HepG2 (cell line): ENCODE measurements around the gene NKAIN2. TPM values are rescaled to one million over a fixed set of nuclear protein-coding genes. Genes with fewer than 3 reads are reported as not detected.

ENCODE experiments used
- ATAC-seq: fragments of 200-7000 bp; cut with Tn5 transposase; 3 replicates; pipeline ENCODE4 v1.9.1; 2020; ENCODE audit warnings: mild to moderate bottlenecking, moderate library complexity
- BruUV-seq: library from RNA; stranded (reverse); fragments of 400-500 nt; replicated peaks from 2 replicates; lab custom pipeline; 2021; lab: Mats Ljungman, UMichigan
- CTCF ChIA-PET: fragments of 300-600 bp; formaldehyde crosslinking; extraction: SDS; loops from one replicate; lab custom pipeline; 2021; ENCODE audit warnings: low total read pairs, inconsistent platforms, low intra/inter-chr PET ratio; lab: Yijun Ruan, JAX
- POLR2A ChIA-PET: fragments of 350-600 bp; sonication (Branson Sonifier 250); formaldehyde crosslinking; loops from one replicate; lab custom pipeline; 2020; ENCODE audit warnings: antibody characterized with exemption, inconsistent platforms; lab: Yijun Ruan, JAX
- DNase-seq: peaks from one replicate; pipeline ENCODE4 v3.0.0-alpha.2; 2015; ENCODE audit warnings: low spot score
- FAIRE-seq: peaks from 3 replicates; lab custom pipeline; 2011; peaks lifted over from hg19 to GRCh38; lab: Jason Lieb, UNC
- H2AFZ ChIP-seq: one replicate; pipeline ENCODE4 v1.6.1; 2011; ENCODE audit warnings: low read length, inconsistent platforms
- H3K27ac ChIP-seq: fragments of 300-600 bp; 3 replicates; pipeline ENCODE4 v1.8.0; 2011; ENCODE audit warnings: mixed run types, mild to moderate bottlenecking, mixed read lengths, low read length, inconsistent platforms; ENCODE audit not compliant: insufficient read depth; ENCODE audit errors: extremely low read length
- H3K27me3 ChIP-seq, 2 experiments: fragments of 200-600 bp in 1 of 2; 2 replicates in 1 of 2; 3 replicates in 1 of 2; pipeline versions ENCODE4 v1.6.0 to v1.8.0; 2011; ENCODE audit warnings: low read length in 2 of 2, mild to moderate bottlenecking in 2 of 2, moderate library complexity in 2 of 2, inconsistent platforms in 1 of 2; ENCODE audit not compliant: insufficient read depth in 2 of 2, control insufficient read depth in 1 of 2
- H3K36me3 ChIP-seq, 2 experiments: fragments of 200-600 bp in 1 of 2; replicated peaks in 1 of 2; 2 replicates in 1 of 2; 3 replicates in 1 of 2; pipeline versions ENCODE4 v1.5.1 to v1.8.0; 2011; ENCODE audit warnings: low read length in 2 of 2, inconsistent platforms in 1 of 2; ENCODE audit not compliant: insufficient read depth in 2 of 2, control insufficient read depth in 1 of 2
- H3K4me1 ChIP-seq: 2 replicates; pipeline ENCODE4 v1.5.1; 2012; ENCODE audit warnings: low read length, inconsistent platforms; ENCODE audit not compliant: insufficient read depth
- H3K4me2 ChIP-seq: 2 replicates; pipeline ENCODE4 v1.6.0; 2011; ENCODE audit warnings: low read depth, low read length, inconsistent platforms
- H3K4me3 ChIP-seq, 3 experiments: fragments of 200-600 bp in 1 of 3; sonication (generic), shearing (Covaris generic) in 1 of 3; replicated peaks in 1 of 3; 2 replicates each; pipeline ENCODE4 v1.5.1; 2011 to 2016; ENCODE audit warnings: low read length in 3 of 3, inconsistent platforms in 2 of 3, low read depth in 2 of 3, mild to moderate bottlenecking in 2 of 3, control low read depth in 1 of 3, mixed read lengths in 1 of 3; ENCODE audit not compliant: insufficient read depth in 1 of 3
- H3K79me2 ChIP-seq: one replicate; pipeline ENCODE4 v1.6.1; 2011; ENCODE audit warnings: low read length, inconsistent platforms; ENCODE audit not compliant: insufficient read depth
- H3K9ac ChIP-seq: 2 replicates; pipeline ENCODE4 v1.6.0; 2011; ENCODE audit warnings: mild to moderate bottlenecking, low read depth, low read length, inconsistent platforms; ENCODE audit not compliant: insufficient read depth
- H3K9me3 ChIP-seq: 2 replicates; pipeline ENCODE4 v1.5.1; 2012; ENCODE audit warnings: mild to moderate bottlenecking, low read length
- H4K20me1 ChIP-seq: 2 replicates; pipeline ENCODE4 v1.6.0; 2011; ENCODE audit warnings: inconsistent platforms, mild to moderate bottlenecking, low read length, moderate library complexity; ENCODE audit not compliant: insufficient read depth
- AHR ChIP-seq: IDR thresholded peaks from 2 replicates; pipeline ENCODE4 v1.6.1; 2018; ENCODE audit warnings: missing genetic modification reagents, missing compliant biosample characterization
- HHEX ChIP-seq: IDR thresholded peaks from 2 replicates; pipeline ENCODE4 v1.6.1; 2016; ENCODE audit warnings: control low read depth
- JUN ChIP-seq: sonication (generic); formaldehyde crosslinking; IDR thresholded peaks from 2 replicates; pipeline ENCODE4 v1.4.0; 2020; ENCODE audit warnings: mild to moderate bottlenecking, missing genetic modification reagents
- PHF5A ChIP-seq: IDR thresholded peaks from one replicate; pipeline ENCODE4 v1.6.1; 2018; ENCODE audit warnings: low read depth, missing genetic modification reagents; ENCODE audit not compliant: unreplicated experiment
- SALL2 ChIP-seq: sonication (generic); formaldehyde crosslinking; IDR thresholded peaks from 2 replicates; pipeline ENCODE4 v1.8.1; 2023; ENCODE audit warnings: mild to moderate bottlenecking, missing genetic modification reagents, inconsistent platforms
- ZNF549 ChIP-seq: sonication (generic); formaldehyde crosslinking; IDR thresholded peaks from 2 replicates; pipeline ENCODE4 v1.5.0; 2020; ENCODE audit warnings: missing genetic modification reagents
- WGBS: methylation state at CpG from one replicate; pipeline ENCODE4 v1.1.6; 2017; ENCODE audit warnings: low lambda C conversion rate; 5-methylcytosine and 5-hydroxymethylcytosine counted together
- in situ Hi-C: cut with HindIII; loops from 2 replicates; pipeline ENCODE4 v1.10.0; 2017; ENCODE audit warnings: low pct_unique_long_range_greater_than_20kb; ENCODE audit not compliant: extremely low pct_ligation_motif_present
- intact Hi-C: fragments of 100-400 bp; cut with micrococcal nuclease; formaldehyde crosslinking; loops from one replicate; pipeline ENCODE4 v1.10.0; 2022; ENCODE audit not compliant: unreplicated experiment
- polyA plus RNA-seq, 8 experiments: library from polyadenylated mRNA; depleted of rRNA in 3 of 8; stranded (reverse) in 7 of 8; unstranded in 1 of 8; fragments of >200 nt; fragmentation: Illumina TruSeq in 4 of 8; extraction: Trizol in 4 of 8; gene quantifications; 2 replicates each; pipeline versions ENCODE4 v1.2.1 to v1.2.3, GENCODE V29; 2011 to 2016; ENCODE audit warnings: low read depth in 4 of 8, missing spikeins in 1 of 8, mixed read lengths in 1 of 8; ENCODE audit not compliant: insufficient read depth in 1 of 8
- total RNA-seq, 5 experiments: library from RNA; depleted of rRNA; stranded (reverse); fragments of >200 nt; fragmentation: Illumina TruSeq; extraction: Trizol; gene quantifications; 2 replicates each; pipeline ENCODE4 v1.2.3, GENCODE V29; 2016; ENCODE audit warnings: low read depth in 1 of 5
- TF ChIP-seq, protein P1 (sequence below): sonication (generic); formaldehyde crosslinking; IDR thresholded peaks from 2 replicates; pipeline ENCODE4 v1.4.0; 2020; ENCODE audit warnings: mild to moderate bottlenecking, missing genetic modification reagents, borderline replicate concordance
- TF ChIP-seq, protein P2 (sequence below): sonication (generic); formaldehyde crosslinking; IDR thresholded peaks from 2 replicates; pipeline ENCODE4 v1.8.1; 2023; ENCODE audit warnings: mild to moderate bottlenecking, missing genetic modification reagents, borderline replicate concordance
- TF ChIP-seq, protein P3 (sequence below): sonication (generic); formaldehyde crosslinking; IDR thresholded peaks from 2 replicates; pipeline ENCODE4 v1.5.0; 2020; ENCODE audit warnings: missing genetic modification reagents
- TF ChIP-seq, protein P4 (sequence below): IDR thresholded peaks from 2 replicates; pipeline ENCODE4 v1.6.1; 2016; ENCODE audit warnings: missing biosample characterization, missing genetic modification reagents, low read depth
- TF ChIP-seq, protein P5 (sequence below): sonication (generic); formaldehyde crosslinking; IDR thresholded peaks from 2 replicates; pipeline ENCODE4 v1.9.0; 2021; ENCODE audit warnings: missing genetic modification reagents, mild to moderate bottlenecking, borderline replicate concordance

Gene NKAIN2
- total and polyA plus RNA-seq, 2 of the 13 experiments (the other 11 are each of a cell fraction or from before 2014, with no cell fraction given) = not detected

DNA sequence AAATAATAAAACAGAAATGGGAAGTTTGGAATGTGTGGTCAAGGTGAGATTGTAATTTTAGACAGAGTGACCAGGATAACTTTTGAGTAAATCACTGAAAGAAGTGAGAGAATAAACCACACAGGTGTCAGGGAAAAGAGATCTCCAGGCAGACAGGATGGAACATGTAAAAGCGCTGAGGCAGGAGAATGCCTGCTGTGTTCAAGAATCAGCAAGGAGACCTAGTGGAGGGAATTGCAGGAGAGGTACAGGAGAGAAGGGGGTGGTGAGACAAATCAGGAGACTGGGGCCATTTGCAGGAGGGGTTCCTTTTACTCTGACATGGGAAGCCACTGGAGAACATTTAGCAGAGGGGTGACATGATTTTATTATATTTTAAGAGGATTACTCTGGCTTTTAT, 456.7 kb downstream of the NKAIN2 start:
- no peak overlapping the region for H3K4me2 ChIP-seq
- intact Hi-C loops = no loop called here
- H3K9ac ChIP-seq = no peak overlapping the region
- CTCF ChIA-PET = no interaction called here
- TF ChIP-seq, protein P1, sequence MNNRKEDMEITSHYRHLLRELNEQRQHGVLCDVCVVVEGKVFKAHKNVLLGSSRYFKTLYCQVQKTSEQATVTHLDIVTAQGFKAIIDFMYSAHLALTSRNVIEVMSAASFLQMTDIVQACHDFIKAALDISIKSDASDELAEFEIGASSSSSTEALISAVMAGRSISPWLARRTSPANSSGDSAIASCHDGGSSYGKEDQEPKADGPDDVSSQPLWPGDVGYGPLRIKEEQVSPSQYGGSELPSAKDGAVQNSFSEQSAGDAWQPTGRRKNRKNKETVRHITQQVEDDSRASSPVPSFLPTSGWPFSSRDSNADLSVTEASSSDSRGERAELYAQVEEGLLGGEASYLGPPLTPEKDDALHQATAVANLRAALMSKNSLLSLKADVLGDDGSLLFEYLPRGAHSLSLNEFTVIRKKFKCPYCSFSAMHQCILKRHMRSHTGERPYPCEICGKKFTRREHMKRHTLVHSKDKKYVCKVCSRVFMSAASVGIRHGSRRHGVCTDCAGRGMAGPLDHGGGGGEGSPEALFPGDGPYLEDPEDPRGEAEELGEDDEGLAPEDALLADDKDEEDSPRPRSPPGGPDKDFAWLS = no peak
- no peak for TF ChIP-seq PHF5A (CRISPR knock-in tag)
- no peak for TF ChIP-seq SALL2 (CRISPR knock-in tag)
- TF ChIP-seq, protein P2, sequence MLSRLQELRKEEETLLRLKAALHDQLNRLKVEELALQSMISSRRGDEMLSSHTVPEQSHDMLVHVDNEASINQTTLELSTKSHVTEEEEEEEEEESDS = no peak
- no peak for TF ChIP-seq JUN (CRISPR knock-in tag)
- TF ChIP-seq, protein P3, sequence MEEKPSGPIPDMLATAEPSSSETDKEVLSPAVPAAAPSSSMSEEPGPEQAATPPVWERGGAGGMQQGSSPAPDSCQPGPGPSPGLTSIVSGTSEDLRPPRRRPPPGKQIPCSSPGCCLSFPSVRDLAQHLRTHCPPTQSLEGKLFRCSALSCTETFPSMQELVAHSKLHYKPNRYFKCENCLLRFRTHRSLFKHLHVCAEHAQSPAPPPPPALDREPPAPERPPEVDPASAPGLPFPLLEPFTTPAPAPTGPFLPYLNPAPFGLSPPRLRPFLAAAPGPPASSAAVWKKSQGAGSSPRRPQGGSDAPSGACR = no peak
- TF ChIP-seq, protein P4, sequence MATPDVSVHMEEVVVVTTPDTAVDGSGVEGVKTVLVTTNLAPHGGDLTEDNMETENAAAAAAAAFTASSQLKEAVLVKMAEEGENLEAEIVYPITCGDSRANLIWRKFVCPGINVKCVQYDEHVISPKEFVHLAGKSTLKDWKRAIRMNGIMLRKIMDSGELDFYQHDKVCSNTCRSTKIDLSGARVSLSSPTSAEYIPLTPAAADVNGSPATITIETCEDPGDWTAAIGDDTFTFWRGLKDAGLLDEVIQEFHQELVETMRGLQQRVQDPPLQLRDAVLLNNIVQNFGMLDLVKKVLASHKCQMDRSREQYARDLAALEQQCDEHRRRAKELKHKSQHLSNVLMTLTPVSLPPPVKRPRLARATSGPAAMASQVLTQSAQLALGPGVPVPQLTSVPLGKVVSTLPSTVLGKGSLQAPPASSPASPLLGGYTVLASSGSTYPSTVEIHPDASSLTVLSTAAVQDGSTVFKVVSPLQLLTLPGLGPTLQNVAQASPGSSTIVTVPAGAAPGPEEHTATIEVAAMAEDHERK = no peak
- TF ChIP-seq ZNF549 (CRISPR knock-in tag) = no peak
- TF ChIP-seq HHEX (CRISPR knock-in tag) = no peak
- TF ChIP-seq AHR (CRISPR knock-in tag) = no peak
- TF ChIP-seq, protein P5, sequence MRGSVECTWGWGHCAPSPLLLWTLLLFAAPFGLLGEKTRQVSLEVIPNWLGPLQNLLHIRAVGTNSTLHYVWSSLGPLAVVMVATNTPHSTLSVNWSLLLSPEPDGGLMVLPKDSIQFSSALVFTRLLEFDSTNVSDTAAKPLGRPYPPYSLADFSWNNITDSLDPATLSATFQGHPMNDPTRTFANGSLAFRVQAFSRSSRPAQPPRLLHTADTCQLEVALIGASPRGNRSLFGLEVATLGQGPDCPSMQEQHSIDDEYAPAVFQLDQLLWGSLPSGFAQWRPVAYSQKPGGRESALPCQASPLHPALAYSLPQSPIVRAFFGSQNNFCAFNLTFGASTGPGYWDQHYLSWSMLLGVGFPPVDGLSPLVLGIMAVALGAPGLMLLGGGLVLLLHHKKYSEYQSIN = no peak
- TF ChIP-seq, all 625 proteins: peak for 0
- Histone ChIP-seq H3K27me3 (no peaks in the 10 kb centered on the region), H3K79me2 (no peaks in the 10 kb centered on the region), H3K27ac (no peak overlapping the region), H3K4me1 (no peaks in the 10 kb centered on the region), H3K36me3 (no peaks in the 10 kb centered on the region), H3K9me3 (no peaks in the 10 kb centered on the region), H3K4me3 (no peak overlapping the region), H4K20me1 (no peaks in the 10 kb centered on the region), H2AFZ (no peak overlapping the region)
- 2% methylated on average over 1 of the region's 1 CpG for WGBS
- FAIRE-seq (no peak), ATAC-seq (no peak), DNase-seq (no peak)
- POLR2A ChIA-PET = no interaction called here
- BruUV-seq = no TSS peak
- in situ Hi-C loops = no loop called here
